ENCODE measurements around the gene NDUFA12.

Gene NDUFA12

DNA sequence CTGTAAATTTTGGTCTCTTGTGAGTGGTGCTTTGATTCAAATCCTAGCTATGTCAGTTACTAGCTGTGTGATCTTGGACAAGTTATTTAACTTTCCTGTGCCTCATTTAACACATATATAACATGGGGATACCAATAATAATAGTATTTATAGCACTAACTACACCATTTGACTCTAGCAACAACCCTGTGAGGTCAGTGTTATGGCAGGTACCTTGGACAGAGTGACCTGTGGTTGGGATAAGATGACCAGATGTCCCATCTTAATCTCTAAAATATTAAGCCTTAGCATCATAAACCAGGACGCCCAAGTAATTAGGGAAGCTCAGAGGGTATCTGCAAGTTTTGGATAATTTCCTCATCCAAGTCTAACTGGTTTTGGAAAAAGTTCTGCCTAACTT lies 73.7 kb downstream of the NDUFA12 start:
- FAIRE-seq = no peak
- no peak for DNase-seq (ENCODE audit: insufficient read length)
- TF ChIP-seq POLR2AphosphoS5 (IDR thresholded peaks at IDR 0.05; ENCODE audit: low read depth, low read length) (no peak), TAF1 (IDR thresholded peaks at IDR 0.05; ENCODE audit: borderline replicate concordance, low read depth, low read length) (no peak)

DNA sequence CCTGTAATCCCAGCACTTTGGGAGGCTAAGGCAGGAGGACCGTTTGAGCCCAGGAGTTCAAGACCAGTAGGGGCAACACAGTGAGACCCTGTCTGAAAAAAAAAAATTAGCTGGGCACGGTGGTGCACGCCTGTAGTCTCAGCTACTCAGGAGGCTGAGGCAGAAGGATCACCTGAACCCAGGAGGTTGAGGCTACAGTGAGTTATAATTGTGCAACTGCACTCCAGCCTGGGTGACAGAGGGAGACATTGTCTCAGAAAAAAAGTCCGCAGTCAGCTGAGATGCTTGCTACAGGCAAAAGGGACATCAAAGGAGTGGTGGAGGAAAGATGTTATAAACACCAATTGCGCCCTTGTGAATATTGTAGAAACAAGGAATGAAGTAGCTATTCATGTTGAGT lies 77.8 kb downstream of the NDUFA12 start:
- FAIRE-seq (no peak), DNase-seq (ENCODE audit: insufficient read length) (no peak)
- TF ChIP-seq TAF1 (IDR thresholded peaks at IDR 0.05; ENCODE audit: borderline replicate concordance, low read depth, low read length) (no peak), POLR2AphosphoS5 (IDR thresholded peaks at IDR 0.05; ENCODE audit: low read depth, low read length) (no peak), POLR2A (IDR thresholded peaks at IDR 0.05; ENCODE audit: low read depth, low read length) (no peak)

DNA sequence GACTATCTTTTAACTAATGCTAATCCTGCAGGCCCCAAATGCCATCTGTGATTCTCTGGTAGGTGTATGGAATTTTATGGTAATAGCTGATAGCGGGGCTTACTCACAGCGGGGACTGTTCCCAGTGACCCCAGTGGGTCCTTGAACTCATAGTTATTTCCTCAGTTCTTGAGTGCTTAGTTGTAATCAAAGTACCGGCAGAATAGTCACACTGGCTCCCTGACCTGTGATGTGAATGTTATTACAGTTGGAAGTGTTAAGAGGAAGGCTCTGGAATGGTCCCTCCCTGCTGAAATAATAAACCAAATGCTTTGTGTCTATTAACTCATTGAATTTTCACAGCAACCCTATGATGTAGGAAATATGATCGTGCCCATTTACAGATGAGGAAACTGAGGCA lies 78.3 kb downstream of the NDUFA12 start:
- FAIRE-seq (no peak), DNase-seq (ENCODE audit: insufficient read length) (no peak)
- TF ChIP-seq TAF1 (IDR thresholded peaks at IDR 0.05; ENCODE audit: borderline replicate concordance, low read depth, low read length) = no peak

DNA sequence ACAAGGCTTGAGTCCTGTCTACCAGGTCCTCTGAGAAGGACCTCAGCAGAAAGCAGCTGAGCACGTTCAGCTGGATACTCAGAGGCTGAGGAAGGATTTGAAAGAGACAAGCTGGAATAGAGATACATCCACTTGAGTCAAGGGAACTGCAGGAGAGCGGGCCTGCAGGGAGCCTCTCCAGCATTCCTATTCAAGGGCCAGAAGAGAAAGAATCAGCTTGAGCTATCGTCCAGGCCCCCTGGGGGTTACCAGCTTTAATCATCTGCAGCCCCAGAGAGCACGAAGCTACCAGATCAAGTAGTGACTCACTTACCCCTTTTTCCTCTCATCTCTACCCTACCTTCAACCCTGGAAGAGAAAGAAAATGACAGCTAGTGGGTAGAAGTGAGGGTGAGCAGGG lies 80.9 kb downstream of the NDUFA12 start:
- TF ChIP-seq POLR2A (IDR thresholded peaks at IDR 0.05; ENCODE audit: low read depth, low read length) (no peak), TAF1 (IDR thresholded peaks at IDR 0.05; ENCODE audit: borderline replicate concordance, low read depth, low read length) (no peak), POLR2AphosphoS5 (IDR thresholded peaks at IDR 0.05; ENCODE audit: low read depth, low read length) (no peak)
- FAIRE-seq = no peak
- no peak for DNase-seq (ENCODE audit: insufficient read length)
